ENCODE results near the gene SYS1.

The SYS1 gene

GRCh38 chr20:45340951-45341350 lies 22.0 kb upstream of the SYS1 start:
- Histone ChIP-seq H3K27me3 (ENCODE audit: insufficient read depth, poor library complexity, severe bottlenecking) (no peaks in the 10 kb centered on the region), H3K27ac (replicated peaks) (no peak overlapping the region), H3K4me3 (replicated peaks; ENCODE audit: insufficient read depth, low read length) (no peak overlapping the region)
- no peak for DNase-seq (ENCODE audit: low read depth in 1 of 2, low spot score in 1 of 2)
- no peak for TF ChIP-seq REST (IDR thresholded peaks at IDR 0.05; ENCODE audit: insufficient replicate concordance, low read depth)
- no peak for TF ChIP-seq SPI1 (IDR thresholded peaks at IDR 0.05; ENCODE audit: borderline replicate concordance, low read depth)
- TF ChIP-seq GABPA (IDR thresholded peaks at IDR 0.05; ENCODE audit: low read depth) = no peak
- no peak for TF ChIP-seq POLR2AphosphoS5 (IDR thresholded peaks at IDR 0.05; ENCODE audit: low read depth)
- TF ChIP-seq CTCF (IDR thresholded peaks at IDR 0.05; ENCODE audit: insufficient read depth, low read length) = no peak

GRCh38 chr20:45341579-45341938 lies 21.4 kb upstream of the SYS1 start:
- TF ChIP-seq CTCF (IDR thresholded peaks at IDR 0.05; ENCODE audit: insufficient read depth, low read length) (no peak), GABPA (IDR thresholded peaks at IDR 0.05; ENCODE audit: low read depth) (no peak), REST (IDR thresholded peaks at IDR 0.05; ENCODE audit: insufficient replicate concordance, low read depth) (no peak), SPI1 (IDR thresholded peaks at IDR 0.05; ENCODE audit: borderline replicate concordance, low read depth) (no peak)
- peaks cover under 1% of the 10 kb centered on the region for H3K27me3 ChIP-seq (ENCODE audit: insufficient read depth, poor library complexity, severe bottlenecking)
- no peak overlapping the region for H3K4me3 ChIP-seq (replicated peaks; ENCODE audit: insufficient read depth, low read length)
- DNase-seq (ENCODE audit: low read depth in 1 of 2, low spot score in 1 of 2) = no peak
- no peak overlapping the region for H3K27ac ChIP-seq (replicated peaks)

GRCh38 chr20:45341939-45342854 lies 20.8 kb upstream of the SYS1 start:
- TF ChIP-seq SPI1 (IDR thresholded peaks at IDR 0.05; ENCODE audit: borderline replicate concordance, low read depth) (no peak), CTCF (IDR thresholded peaks at IDR 0.05; ENCODE audit: insufficient read depth, low read length) (no peak), POLR2AphosphoS5 (IDR thresholded peaks at IDR 0.05; ENCODE audit: low read depth) (no peak), REST (IDR thresholded peaks at IDR 0.05; ENCODE audit: insufficient replicate concordance, low read depth) (no peak), GABPA (IDR thresholded peaks at IDR 0.05; ENCODE audit: low read depth) (no peak)
- H3K27me3 ChIP-seq (ENCODE audit: insufficient read depth, poor library complexity, severe bottlenecking) = peaks cover 3% of the 10 kb centered on the region
- DNase-seq (ENCODE audit: low read depth in 1 of 2, low spot score in 1 of 2) = no peak
- no peak overlapping the region for H3K27ac ChIP-seq (replicated peaks)
- no peak overlapping the region for H3K4me3 ChIP-seq (replicated peaks; ENCODE audit: insufficient read depth, low read length)
